ENCODE results near the gene SMDT1.

DNA sequence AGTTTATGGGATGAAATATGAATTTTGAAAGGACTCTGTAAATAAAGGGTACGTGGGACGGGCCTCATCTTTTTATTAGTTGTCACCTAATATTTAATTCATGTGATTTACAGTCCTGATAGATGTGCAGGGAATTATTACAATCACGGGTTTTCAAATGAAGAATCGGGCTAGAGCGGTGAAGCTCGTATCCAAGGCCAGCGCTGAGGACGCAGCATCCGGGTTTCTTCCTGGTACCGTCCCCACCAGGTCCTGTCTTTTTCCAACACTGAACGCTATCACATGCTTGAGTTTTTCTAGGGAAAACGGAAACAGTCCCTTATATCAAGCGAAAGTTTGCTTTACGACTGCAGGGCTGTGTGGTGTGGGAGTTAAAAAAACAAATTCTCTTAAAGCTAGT is 787 bp downstream of the SMDT1 start:
- TF ChIP-seq, protein P1, sequence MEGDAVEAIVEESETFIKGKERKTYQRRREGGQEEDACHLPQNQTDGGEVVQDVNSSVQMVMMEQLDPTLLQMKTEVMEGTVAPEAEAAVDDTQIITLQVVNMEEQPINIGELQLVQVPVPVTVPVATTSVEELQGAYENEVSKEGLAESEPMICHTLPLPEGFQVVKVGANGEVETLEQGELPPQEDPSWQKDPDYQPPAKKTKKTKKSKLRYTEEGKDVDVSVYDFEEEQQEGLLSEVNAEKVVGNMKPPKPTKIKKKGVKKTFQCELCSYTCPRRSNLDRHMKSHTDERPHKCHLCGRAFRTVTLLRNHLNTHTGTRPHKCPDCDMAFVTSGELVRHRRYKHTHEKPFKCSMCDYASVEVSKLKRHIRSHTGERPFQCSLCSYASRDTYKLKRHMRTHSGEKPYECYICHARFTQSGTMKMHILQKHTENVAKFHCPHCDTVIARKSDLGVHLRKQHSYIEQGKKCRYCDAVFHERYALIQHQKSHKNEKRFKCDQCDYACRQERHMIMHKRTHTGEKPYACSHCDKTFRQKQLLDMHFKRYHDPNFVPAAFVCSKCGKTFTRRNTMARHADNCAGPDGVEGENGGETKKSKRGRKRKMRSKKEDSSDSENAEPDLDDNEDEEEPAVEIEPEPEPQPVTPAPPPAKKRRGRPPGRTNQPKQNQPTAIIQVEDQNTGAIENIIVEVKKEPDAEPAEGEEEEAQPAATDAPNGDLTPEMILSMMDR (conservative IDR thresholded peaks at IDR 0.05; ENCODE audit: low read length): no peak
- no peak for TF ChIP-seq EZH2phosphoT487 (IDR thresholded peaks at IDR 0.05; ENCODE audit: borderline replicate concordance, low read depth, low read length)
